Measurements from ENCODE around the gene TPMT. TPM values are rescaled to one million over a fixed set of nuclear protein-coding genes. Genes with fewer than 3 reads are reported as not detected.

Gene TPMT
- total and polyA plus RNA-seq, 2 of the 13 experiments (the other 11 are each of a cell fraction or from before 2014, with no cell fraction given): 11.1 to 22.8 TPM

Other genes with a start within 250 kb of the TPMT start
- 37.2 and 48.3 TPM in 2 replicates for gene KIF13A, start 167.4 kb downstream of the TPMT start, total RNA-seq (2016; rRNA removed; fragmentation: Illumina TruSeq; extraction: Trizol)
- 19.5 and 21.1 TPM in 2 replicates for gene KIF13A, start 167.4 kb downstream of the TPMT start, polyA plus RNA-seq (2011; rRNA removed)
- gene NHLRC1, start 32.4 kb downstream of the TPMT start, total RNA-seq (2016; rRNA removed; fragmentation: Illumina TruSeq; extraction: Trizol): 0.11 and 0.20 TPM in 2 replicates
- gene NHLRC1, start 32.4 kb downstream of the TPMT start, polyA plus RNA-seq (2011; rRNA removed): 0.04 TPM in 1 of 2 replicates, not detected in the other
- 13.2 and 22.1 TPM in 2 replicates for gene KDM1B, start 345 bp upstream of the TPMT start, total RNA-seq (2016; rRNA removed; fragmentation: Illumina TruSeq; extraction: Trizol)
- gene KDM1B, start 345 bp upstream of the TPMT start, polyA plus RNA-seq (2011; rRNA removed): 9.2 and 9.8 TPM in 2 replicates
- gene DEK, start 109.5 kb upstream of the TPMT start, total RNA-seq (2016; rRNA removed; fragmentation: Illumina TruSeq; extraction: Trizol): 276 and 337 TPM in 2 replicates
- gene DEK, start 109.5 kb upstream of the TPMT start, polyA plus RNA-seq (2011; rRNA removed): 31.1 and 53.2 TPM in 2 replicates
- gene RNF144B, start 232.3 kb upstream of the TPMT start, total RNA-seq (2016; rRNA removed; fragmentation: Illumina TruSeq; extraction: Trizol): 4.3 and 5.3 TPM in 2 replicates
- gene RNF144B, start 232.3 kb upstream of the TPMT start, polyA plus RNA-seq (2011; rRNA removed): 1.2 and 1.8 TPM in 2 replicates

Data from HepG2 (cell line).